ENCODE measurements around the gene HDGFL3. TPM values are rescaled to one million over a fixed set of nuclear protein-coding genes. Genes with fewer than 3 reads are reported as not detected.
"Not testable (repeated sequence)": the region's sequence is repeated elsewhere in the genome, so short reads cannot be mapped to it uniquely, and the experiment has no call there.

HDGFL3 gene
- total RNA-seq, 1 donor from 2014 or later, result 130 TPM

GRCh38 chr15:83243634-83244033 is 36.0 kb upstream of the HDGFL3 start:
- H3K27me3 Mint-ChIP-seq (ENCODE audit: unreplicated experiment), result peaks cover 2% of the 10 kb centered on the region
- no peak for TF ChIP-seq CTCF (IDR thresholded peaks at IDR 0.05; ENCODE audit: partially characterized antibody, unreplicated experiment)
- H3K27ac Mint-ChIP-seq (ENCODE audit: unreplicated experiment), result no peak overlapping the region

GRCh38 chr15:83230242-83230641 is 22.6 kb upstream of the HDGFL3 start:
- Mint-ChIP-seq H3K27me3 (ENCODE audit: unreplicated experiment) (no peaks in the 10 kb centered on the region), H3K27ac (ENCODE audit: unreplicated experiment) (no peak overlapping the region), H3K36me3 (ENCODE audit: unreplicated experiment) (peaks cover 19% of the 10 kb centered on the region), H3K4me3 (ENCODE audit: unreplicated experiment) (no peak overlapping the region), H3K4me1 (ENCODE audit: low read depth, unreplicated experiment) (no peaks in the 10 kb centered on the region), H3K9me3 (ENCODE audit: unreplicated experiment) (peaks cover 4% of the 10 kb centered on the region)
- no peak for DNase-seq
- TF ChIP-seq CTCF (IDR thresholded peaks at IDR 0.05; ENCODE audit: partially characterized antibody, unreplicated experiment), result no peak

More at GRCh38 chr15:83243634-83244033, 36.0 kb upstream of the HDGFL3 start:
- Mint-ChIP-seq H3K4me1 (ENCODE audit: low read depth, unreplicated experiment) (no peaks in the 10 kb centered on the region), H3K36me3 (ENCODE audit: unreplicated experiment) (peaks cover 7% of the 10 kb centered on the region), H3K9me3 (ENCODE audit: unreplicated experiment) (peaks cover 14% of the 10 kb centered on the region), H3K4me3 (ENCODE audit: unreplicated experiment) (no peak overlapping the region)
- DNase-seq, result no peak

GRCh38 chr15:83225449-83225848 is 17.8 kb upstream of the HDGFL3 start:
- peaks cover 36% of the 10 kb centered on the region for H3K36me3 Mint-ChIP-seq (ENCODE audit: unreplicated experiment)
- TF ChIP-seq CTCF (IDR thresholded peaks at IDR 0.05; ENCODE audit: partially characterized antibody, unreplicated experiment), result no peak

GRCh38 chr15:83221781-83222180 is 14.2 kb upstream of the HDGFL3 start:
- H3K4me1 Mint-ChIP-seq (ENCODE audit: low read depth, unreplicated experiment); H3K27ac Mint-ChIP-seq (ENCODE audit: unreplicated experiment); H3K9me3 Mint-ChIP-seq (ENCODE audit: unreplicated experiment); H3K4me3 Mint-ChIP-seq (ENCODE audit: unreplicated experiment); H3K27me3 Mint-ChIP-seq (ENCODE audit: unreplicated experiment); DNase-seq: not testable (repeated sequence)
- H3K36me3 Mint-ChIP-seq (ENCODE audit: unreplicated experiment), result peaks cover 48% of the 10 kb centered on the region

More at GRCh38 chr15:83225449-83225848, 17.8 kb upstream of the HDGFL3 start:
- H3K27ac Mint-ChIP-seq (ENCODE audit: unreplicated experiment), result no peak overlapping the region
- peaks cover 6% of the 10 kb centered on the region for H3K9me3 Mint-ChIP-seq (ENCODE audit: unreplicated experiment)
- no peak overlapping the region for H3K4me3 Mint-ChIP-seq (ENCODE audit: unreplicated experiment)
- no peak for DNase-seq
- no peaks in the 10 kb centered on the region for H3K27me3 Mint-ChIP-seq (ENCODE audit: unreplicated experiment)
- H3K4me1 Mint-ChIP-seq (ENCODE audit: low read depth, unreplicated experiment), result no peaks in the 10 kb centered on the region

GRCh38 chr15:83219026-83219425 is 11.4 kb upstream of the HDGFL3 start:
- no peaks in the 10 kb centered on the region for H3K27me3 Mint-ChIP-seq (ENCODE audit: unreplicated experiment)
- peaks cover 36% of the 10 kb centered on the region for H3K36me3 Mint-ChIP-seq (ENCODE audit: unreplicated experiment)
- no peak for TF ChIP-seq CTCF (IDR thresholded peaks at IDR 0.05; ENCODE audit: partially characterized antibody, unreplicated experiment)
- no peak for DNase-seq
- peaks cover 6% of the 10 kb centered on the region for H3K9me3 Mint-ChIP-seq (ENCODE audit: unreplicated experiment)
- H3K4me1 Mint-ChIP-seq (ENCODE audit: low read depth, unreplicated experiment), result no peaks in the 10 kb centered on the region
- no peak overlapping the region for H3K27ac Mint-ChIP-seq (ENCODE audit: unreplicated experiment)
- no peak overlapping the region for H3K4me3 Mint-ChIP-seq (ENCODE audit: unreplicated experiment)

Data from glutamatergic neuron (in vitro differentiated cells).